ENCODE data around the gene CFAP221. TPM values are rescaled to one million over a fixed set of nuclear protein-coding genes. Genes with fewer than 3 reads are reported as not detected.
"Not testable (repeated sequence)": the region's sequence is repeated elsewhere in the genome, so short reads cannot be mapped to it uniquely, and the experiment has no call there.

The CFAP221 gene
- total RNA-seq, 1 experiment from 2014 or later: 1.0 TPM

DNA sequence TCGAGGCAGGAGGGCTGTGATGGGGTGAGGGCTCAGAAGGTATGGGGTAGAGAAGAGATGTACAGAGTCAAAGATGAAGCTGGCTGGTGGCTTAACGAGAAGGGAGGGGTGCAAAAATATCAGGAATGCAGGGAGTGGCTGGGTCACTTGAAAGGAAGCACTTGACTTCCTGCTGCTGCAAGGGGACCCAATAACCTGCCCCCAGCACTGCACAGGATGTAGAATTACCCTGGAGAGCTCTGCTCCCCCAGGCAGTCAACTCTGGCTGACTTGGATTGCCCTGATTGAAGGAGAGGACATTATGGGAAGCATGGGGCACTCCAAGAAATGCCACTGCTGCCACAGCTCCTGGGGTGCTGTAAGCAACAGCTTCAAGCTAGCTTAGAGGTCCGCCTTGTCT, 41.8 kb downstream of the CFAP221 start:
- no peak for DNase-seq (ENCODE audit: low spot score)

DNA sequence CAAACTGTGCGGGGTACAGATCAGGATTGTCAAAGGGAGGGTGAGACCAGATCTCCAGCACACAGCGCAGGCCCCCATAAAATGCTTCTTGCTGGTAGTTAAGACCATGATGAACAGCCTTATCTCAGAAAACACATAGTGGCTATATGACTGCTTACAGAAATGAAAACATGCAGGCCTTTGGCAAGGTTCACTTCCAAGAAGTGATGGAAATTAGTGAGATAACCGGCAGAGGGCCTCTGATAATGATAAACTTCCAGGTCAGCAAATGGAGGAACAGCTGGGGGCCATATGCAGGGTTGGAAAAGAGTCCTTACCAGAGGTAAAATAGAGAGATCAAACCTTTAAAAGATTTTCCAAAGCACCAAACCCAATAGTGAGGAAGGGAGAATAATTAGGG, 46.6 kb downstream of the CFAP221 start:
- DNase-seq (ENCODE audit: low spot score): no peak

GRCh38 chr2:119591523-119591922, 47.3 kb downstream of the CFAP221 start:
- DNase-seq (ENCODE audit: low spot score): no peak

DNA sequence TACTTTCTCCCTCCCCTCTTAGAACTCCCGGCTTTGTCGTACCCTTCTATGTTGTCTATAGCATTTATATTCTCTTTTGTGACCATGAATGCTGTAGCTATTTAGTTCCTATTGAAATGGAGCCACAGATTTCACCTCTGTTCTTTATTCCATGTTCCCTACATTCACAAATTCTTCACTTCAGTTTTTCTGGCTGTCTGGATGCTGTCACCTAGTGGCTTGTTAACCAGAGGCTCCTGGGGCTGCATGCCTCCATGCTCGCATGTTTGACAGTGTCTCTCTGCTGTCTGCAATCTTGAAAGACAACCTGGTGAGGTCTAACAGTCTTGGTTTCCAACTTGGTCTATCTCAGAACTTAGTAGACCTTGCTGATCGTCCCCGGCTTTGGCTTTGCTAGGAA, 48.2 kb downstream of the CFAP221 start:
- no peak for DNase-seq (ENCODE audit: low spot score)

DNA sequence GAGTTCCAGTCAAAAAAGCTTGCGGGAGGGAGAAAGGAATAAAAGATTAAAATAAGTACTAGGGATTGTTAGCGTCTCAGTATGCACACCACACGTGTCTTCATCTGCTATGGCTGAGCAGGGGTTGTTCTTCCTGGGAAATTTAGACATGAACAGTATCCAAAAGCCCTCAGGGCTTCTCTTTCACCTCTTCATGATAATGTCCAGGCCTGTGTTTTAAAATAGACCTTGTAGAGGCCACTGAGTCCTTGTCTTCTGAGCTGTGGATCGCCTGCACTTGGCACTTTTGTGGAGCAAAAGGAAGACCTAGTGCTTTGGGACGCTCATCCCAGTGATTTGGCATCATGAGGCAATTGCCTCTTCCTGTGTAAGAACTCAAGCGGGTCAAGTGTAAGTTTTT, 52.4 kb downstream of the CFAP221 start:
- DNase-seq (ENCODE audit: low spot score): no peak

GRCh38 chr2:119598596-119599263, 54.5 kb downstream of the CFAP221 start:
- no peak for DNase-seq (ENCODE audit: low spot score)

- DNase-seq (ENCODE audit: low spot score): no peak
These were observed 55.1 kb downstream of the CFAP221 start for GRCh38 chr2:119599384-119599783.

DNA sequence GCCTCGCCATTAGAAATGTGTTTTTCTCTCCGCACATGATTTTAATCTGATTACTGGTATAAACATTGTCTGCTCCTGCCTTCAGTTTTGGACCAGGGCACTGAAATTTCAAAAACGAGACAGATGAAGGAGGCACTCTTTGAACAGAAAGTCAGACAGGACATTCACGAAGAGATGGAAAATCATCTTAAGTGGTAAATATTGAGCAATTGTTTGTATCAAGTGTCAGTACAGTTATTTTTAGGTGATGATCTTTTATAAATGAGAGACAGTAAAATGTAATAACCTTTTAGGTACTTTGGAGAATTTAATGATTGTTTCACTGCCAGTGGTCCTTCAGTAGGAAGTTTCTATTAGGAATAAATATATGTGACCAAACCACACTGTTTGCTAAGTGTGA, 60.8 kb downstream of the CFAP221 start:
- DNase-seq (ENCODE audit: low spot score): no peak

DNA sequence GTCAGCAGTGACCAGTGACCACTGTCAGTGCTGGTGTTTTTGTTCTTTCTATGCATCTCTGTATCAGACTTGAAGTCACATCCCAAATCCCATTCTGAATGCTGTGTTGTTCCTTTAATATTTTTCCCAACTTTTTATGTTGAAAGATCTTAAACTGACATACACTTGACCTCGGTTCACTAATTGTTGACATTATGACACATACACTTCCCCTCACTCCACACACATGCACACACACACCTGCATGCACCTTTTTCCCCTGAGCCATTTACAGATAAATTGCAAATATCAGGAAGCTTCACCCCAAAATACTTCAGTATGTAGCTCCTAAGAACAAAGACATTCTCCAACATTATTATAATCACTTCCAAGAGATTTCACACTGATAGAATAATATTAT, 62.4 kb downstream of the CFAP221 start:
- no peak for DNase-seq (ENCODE audit: low spot score)

DNA sequence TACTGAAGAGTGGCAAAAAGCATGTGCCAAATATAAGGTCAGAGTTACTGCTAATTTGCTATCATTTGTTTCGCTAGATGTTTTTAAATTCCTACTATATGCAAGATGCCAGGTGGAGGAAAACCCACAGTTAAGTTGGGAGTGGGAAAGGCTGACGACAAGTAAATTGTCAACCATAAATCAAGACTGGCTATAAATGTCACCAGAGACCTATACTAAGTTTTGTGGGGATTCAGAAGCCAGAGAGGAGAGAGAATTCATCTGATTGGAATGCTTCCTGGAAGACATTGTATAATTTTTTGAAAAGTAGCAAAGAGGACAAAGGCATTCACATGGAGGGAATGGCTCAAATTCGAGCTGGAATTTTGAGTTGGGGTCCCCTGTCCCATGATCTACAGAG, 64.3 kb downstream of the CFAP221 start:
- DNase-seq (ENCODE audit: low spot score): no peak

DNA sequence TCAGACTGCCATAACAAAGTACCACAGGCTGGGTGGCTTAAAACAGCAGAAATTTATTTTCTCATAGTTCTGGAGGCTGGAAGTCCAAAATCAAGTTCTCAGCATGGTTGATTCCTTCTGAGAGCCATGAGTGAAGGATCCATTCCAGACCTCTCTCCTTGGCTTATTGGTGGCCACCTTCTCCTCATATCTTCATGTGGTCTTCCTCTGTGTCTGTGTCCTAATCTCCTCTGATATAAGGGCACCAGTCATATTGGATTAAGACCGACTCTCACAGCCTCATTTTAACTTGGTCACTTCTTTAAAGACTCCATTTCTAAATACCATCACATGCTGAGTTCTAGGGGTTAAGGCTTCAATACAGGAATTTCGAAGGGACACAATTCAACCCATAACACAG, 65.1 kb downstream of the CFAP221 start:
- no peak for DNase-seq (ENCODE audit: low spot score)

DNA sequence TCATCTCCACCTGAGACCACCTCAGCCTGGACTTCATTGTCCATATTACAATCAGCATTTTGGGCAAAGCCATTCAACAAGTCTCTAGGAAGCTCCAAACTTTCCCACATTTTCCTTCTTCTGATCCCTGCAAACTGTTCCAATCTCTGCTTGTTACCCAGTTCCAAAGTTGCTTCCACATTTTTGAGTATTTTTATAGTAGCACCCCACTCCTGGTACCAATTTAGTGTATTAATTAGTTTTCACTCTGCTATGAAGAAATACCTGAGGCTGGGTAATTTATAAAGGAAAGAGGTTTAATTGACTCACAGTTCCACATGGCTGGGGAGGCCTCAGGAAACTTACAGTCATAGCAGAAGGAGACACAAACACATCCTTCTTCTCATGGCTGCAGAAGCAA, 69.9 kb downstream of the CFAP221 start:
- DNase-seq (ENCODE audit: low spot score): not testable (repeated sequence)

GRCh38 chr2:119616421-119616820, 72.2 kb downstream of the CFAP221 start:
- DNase-seq (ENCODE audit: low spot score): no peak

- DNase-seq (ENCODE audit: low spot score): no peak
These were observed 73.2 kb downstream of the CFAP221 start for GRCh38 chr2:119617455-119617854.

GRCh38 chr2:119618725-119619124, 74.5 kb downstream of the CFAP221 start:
- not testable (repeated sequence) for DNase-seq (ENCODE audit: low spot score)

- DNase-seq (ENCODE audit: low spot score): no peak
These were observed 81.0 kb downstream of the CFAP221 start for GRCh38 chr2:119625226-119625625.

DNA sequence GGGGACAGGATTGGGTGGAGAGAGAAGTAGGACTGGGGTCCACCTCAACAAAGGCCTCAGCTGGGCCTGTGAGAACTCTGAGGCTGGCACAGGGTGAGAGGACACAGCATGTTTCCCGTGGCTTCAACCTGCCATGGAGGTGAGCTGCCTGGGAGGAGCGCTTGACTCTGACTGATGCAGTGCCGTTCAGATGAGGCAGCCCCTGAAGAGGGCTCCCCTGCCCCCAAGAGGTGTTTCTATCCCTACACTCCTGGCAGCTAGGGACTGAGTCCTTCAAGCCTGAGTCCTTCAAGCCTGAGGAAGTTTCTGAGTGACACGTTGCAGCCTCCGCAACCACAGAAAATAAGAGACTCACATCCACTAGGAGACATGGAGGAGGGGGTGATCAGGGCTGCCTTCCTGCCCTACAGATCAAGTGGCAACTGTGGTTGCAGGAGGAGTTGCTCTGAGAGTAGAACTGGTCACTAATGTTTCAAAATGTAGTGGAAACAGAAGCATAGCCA, 85.1 kb downstream of the CFAP221 start:
- DNase-seq (ENCODE audit: low spot score): no peak

DNA sequence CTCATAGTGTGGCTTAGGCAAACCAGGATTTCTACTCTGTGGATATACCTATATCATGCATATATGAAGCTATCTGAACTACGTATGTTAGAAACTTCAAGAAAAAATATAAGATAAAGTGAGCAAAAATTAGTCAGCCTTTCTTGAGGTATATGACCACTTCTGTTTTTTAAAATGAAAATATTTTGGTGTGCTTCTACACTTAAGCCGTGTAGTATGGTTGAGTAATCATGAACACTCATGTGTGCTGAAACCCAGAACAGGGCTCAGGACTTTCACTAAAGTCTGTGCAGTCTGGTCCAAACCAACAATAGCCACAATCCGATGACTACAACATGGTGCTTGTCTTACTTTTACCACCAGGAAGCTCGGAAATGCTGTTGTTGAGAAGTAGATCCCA, 85.9 kb downstream of the CFAP221 start:
- DNase-seq (ENCODE audit: low spot score): no peak

DNA sequence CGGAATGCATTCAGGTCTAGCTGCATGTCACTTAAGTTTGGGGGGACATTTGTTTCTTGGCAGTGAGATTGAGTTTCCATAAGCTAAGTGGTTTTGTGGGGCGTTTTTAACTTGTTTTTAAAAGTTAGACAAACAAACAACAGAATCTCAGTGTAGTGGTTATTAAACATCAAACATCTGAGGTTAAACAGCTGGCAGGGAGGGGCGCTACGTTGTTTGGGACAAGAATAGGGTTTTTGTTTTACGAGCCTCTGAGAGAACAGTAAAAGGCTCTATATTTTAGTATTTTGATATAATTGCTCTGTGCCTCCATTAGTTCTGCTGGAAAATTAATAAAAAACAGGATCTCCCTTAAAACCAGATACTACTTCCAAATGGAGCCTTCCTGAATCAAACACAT, 93.1 kb downstream of the CFAP221 start:
- no peak for DNase-seq (ENCODE audit: low spot score)

DNA sequence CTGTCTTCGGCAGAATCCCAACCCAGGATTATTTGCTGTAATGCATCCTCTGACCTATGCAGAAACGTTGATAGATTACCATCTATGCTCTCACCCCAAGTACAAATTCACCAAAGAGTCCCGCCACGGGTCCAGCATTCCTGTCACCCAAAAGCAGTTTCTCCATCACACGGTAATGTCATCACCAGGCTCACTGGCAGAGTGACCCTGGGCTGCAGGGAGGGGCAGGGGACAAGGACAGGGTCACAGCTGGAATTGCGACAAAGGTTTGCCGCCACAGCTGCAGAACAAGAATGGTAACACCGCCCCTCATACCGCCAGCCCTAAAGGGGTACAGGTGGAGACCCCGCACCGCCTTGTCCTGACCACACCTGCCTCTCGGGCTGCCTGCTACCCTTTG, 94.0 kb downstream of the CFAP221 start:
- no peak for DNase-seq (ENCODE audit: low spot score)

DNA sequence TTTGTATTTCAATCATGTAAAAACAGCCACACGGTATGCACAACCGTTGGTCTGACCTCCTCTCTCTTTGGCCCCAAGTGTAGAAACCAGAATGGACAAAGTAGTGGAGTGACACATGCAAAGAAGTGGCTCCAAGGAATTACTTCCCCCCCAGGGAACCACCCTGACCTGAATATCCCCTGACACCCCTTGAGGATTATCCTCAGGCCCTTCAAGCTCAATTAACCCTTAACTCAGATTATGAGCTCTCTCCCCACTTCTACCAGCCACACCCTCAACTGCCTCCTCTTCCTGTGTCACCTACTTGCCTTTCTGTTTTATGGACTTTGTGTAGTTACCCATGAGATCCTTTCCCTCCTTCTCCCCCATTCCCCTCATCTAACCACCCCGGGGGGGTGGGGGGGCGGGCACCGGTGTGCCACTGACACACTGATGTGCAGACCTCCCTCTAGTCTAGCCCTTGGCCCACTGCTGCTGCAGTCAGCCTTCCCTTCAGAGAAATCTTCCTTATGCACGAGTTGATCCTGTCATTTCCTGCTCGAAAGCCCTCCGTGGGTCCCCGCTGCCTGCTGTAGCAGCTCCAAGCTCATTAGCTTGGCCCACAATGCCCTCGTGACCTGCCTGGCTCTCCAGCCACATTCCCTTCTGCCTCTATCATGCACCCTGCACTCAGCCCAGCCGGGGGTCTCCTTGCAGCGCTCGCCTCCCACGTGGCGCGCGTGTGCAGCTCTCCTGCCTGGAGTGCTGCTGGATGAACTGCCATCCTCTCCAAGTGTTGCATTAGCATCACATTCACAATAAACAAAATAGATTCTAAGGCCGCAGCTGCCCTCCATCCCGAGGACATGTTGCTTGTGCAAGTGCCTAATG, 94.7 kb downstream of the CFAP221 start:
- no peak for DNase-seq (ENCODE audit: low spot score)

- DNase-seq (ENCODE audit: low spot score): peak; percentile 70
These were observed 97.5 kb downstream of the CFAP221 start for GRCh38 chr2:119641562-119642258.

DNA sequence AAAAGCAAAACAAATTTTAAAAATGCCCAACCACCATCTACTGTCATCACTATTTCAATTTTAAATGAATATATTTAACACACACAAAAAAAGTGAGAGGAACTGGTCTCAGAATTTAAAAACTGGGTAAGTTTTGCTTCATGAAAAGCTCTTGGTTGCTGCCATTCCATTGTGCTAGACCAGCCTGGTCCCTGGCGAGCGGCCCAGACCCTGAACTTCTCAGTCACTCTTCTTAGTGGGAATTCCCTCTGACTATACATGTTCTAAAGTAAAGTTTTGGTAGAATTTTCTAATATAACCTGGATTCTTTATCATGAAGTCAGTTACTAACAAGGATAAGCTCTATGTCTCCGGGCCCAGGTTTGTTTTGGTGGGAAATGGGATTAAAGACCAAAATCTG, 99.9 kb downstream of the CFAP221 start:
- DNase-seq (ENCODE audit: low spot score): no peak
